ENCODE data around the gene POGK.
A peak's percentile ranks its signal among the peaks of the same experiment; 100 is the strongest.
"Not testable (repeated sequence)": the region's sequence is repeated elsewhere in the genome, so short reads cannot be mapped to it uniquely, and the experiment has no call there.

Gene POGK

DNA sequence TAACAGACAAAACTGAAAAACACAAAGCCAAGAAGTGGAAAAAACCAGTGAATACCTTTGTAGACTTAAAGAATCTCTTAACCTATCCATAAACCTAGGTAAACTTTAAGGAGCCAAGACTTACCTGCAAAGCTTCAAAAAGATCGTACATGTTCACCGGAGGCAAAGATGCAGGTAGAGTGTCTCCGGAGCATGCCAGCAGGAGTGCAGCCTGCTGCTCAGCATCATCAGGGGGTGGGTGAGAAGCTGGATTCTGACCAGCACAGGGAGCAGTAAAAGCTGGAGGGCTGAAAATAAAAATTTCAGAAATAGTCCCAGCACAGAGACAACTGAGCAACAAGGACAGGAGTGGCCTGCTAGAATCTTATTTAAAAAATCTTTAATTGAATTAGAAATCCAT is 18.7 kb downstream of the POGK start:
- FAIRE-seq, result no peak

DNA sequence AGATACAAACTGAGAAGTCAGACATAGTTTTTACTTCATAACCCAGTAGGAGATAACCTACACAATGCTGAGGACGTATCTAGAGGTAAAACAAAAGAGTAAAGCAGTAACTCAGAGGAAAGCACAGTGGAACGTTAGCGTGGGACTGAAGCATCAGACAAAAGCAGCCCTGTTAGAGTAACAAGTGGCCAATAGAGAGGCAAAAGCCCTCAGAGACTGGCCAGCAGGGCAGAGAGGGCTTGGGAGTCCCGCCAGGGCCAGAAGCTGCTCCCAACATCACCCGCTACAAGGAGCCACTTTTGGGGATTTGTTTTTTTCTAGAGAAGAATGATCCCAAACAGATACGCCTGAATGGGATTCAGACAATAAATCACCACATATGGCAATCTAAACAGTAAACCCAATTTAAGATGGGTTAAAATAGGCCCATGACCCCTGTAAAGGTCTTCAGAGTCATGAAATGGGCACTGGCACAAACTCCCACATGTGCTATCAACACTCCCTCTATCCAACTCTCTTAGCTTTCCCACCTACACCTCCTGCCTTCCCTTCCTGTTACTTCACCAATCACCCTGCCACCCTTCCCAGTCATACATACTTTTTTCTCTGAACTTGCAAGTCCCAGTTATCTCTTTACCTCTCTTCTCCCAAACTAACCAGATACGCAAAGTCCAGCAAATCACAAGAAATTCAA is 19.6 kb downstream of the POGK start:
- FAIRE-seq, result no peak

DNA sequence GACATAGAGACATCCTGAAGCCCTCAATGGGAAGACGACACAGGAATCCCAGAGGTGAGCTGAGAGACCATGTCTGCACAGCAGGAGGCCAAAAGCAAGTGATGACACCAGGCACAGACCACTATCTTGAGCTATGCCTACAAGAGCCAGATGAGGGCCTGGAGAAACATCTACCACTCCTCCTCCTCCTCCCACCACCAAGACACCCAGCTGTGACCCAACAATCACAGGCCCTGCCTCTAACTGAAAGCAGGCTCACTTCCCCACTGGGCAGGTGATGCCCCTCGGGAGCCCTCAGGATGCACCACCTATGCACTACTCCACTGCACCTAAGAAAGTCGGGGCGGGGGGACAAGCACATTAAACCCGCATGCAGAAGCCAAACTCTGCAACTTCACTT is 20.3 kb downstream of the POGK start:
- FAIRE-seq, result no peak

DNA sequence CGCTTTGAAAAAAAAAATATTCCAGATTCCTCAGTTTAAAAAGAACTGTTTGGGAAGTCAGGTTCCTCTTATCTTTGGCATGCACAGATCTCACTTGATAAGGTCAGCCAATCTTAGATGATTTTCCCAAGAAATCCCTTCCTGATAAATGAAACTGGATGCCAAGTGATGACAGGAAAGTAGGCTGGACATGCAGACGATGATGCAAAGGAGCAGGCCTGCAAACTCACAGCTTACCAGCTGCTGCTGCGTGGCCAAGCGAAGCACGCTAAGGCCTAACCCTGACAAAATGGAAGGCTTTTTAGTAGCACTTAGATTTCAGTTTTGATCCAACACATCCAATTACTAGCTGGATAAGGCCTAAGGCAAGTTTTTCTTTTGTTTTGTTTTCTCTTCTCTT is 26.7 kb downstream of the POGK start:
- FAIRE-seq, result no peak

DNA sequence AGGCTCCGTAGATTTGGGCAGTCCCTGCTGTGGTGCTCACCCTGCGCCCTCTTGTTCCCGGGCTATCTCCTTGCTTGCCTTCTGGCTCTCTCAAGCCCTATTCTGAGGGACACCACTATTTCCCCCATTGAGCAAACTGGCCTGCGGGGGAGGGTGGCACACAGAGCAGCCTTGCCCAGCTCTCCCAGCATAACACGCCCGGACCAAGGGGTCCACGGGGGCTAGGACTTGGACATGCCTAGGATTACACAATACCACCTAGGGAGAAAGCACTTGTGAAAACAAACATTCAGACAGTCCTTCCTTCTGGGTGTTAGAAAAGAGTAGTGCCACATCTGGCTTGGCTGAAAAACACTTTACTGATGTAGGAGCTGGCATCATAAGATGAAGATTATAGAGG is 29.4 kb downstream of the POGK start:
- no peak for FAIRE-seq

DNA sequence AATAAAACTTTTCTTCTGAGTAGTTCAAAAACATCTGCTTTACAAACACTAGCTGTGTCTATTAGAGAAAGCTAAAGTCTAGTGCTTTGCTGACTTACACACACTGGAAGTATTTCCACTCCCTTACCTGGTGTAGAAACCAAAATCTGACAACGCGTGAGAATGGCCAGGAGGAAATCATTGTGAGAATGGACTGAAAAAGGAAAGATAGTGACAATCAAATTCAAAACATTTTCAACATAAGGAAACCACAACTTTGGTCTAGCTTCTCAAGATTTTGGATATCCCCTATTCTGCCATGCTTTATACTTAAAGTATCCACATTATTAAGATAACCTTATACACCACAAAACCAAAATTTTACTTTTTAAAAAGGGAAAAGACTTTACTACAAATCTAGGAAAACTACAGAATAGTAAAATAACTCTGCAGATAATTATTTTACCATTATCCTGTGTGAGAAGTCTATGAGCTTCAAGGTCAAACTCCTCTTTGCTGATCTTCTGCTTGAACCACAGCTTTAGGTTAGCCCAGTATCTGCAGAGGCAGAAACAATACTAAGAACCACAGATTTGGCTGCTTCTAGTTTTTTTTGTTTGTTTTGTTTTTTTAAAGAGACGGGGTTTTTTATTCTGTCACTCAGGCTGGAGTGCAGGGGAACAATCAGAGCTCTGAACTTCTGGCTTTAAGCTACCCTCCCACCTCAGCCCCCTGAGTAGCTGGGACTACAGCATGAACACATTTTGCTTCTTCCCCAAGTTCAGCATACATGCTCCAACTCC is 30.2 kb downstream of the POGK start:
- FAIRE-seq, result no peak

DNA sequence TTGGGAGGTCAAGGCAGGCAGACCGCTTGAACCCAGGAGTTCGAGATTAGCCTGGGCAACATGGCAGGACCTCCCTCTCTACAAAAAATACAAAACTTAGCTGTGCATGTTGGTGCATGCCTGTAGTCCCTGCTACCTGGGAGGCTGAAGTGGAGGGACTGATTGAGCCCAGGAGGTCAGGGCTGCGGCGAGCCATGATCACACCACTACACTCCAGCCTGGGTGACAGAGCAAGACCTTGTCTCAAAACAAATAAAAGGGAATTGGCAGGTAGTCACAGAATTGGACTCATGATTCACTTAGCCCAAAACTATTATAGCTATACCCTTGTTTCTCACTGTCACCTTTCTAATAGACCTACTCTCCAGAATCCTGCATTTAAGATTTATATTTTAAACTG is 31.3 kb downstream of the POGK start:
- no peak for FAIRE-seq

DNA sequence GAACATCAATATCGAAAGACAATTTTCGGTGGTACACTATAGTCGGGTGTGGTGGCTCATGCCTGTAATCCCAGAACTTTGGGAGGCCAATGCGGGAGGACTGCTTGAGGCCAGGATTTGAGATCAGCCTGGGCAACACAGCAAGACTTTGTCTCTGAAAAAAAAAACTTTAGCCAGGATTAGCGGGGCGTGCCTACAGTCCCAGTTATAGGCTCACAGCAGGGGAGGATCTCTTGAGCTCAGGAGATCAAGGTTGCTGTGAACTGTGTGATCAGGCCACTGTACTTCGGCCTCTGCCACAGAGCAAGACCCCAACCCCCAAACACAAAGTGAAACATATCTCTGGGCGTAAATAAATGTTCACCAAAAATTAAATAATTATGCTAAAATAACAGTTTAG is 35.2 kb downstream of the POGK start:
- no peak for FAIRE-seq

DNA sequence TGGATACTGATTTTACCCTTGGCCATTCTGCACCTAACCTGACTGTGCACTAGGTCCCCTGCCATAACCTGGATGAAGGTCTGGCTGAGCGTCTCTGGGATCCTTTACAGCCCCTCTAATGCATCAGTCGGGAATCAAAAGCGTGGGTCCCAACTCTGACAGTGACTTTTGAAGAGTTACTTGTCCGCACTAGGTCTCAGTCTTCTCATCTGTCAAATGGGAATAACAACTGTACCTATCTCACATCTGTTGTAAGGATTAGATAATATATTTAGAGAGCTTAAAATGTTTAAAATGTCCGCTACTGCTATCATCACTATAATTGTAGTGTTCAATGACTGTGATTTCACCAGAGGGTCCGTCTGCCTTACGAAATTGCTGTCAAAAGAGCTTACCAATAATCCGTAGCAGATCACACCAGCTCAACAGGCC is 36.0 kb downstream of the POGK start:
- no peak for FAIRE-seq

DNA sequence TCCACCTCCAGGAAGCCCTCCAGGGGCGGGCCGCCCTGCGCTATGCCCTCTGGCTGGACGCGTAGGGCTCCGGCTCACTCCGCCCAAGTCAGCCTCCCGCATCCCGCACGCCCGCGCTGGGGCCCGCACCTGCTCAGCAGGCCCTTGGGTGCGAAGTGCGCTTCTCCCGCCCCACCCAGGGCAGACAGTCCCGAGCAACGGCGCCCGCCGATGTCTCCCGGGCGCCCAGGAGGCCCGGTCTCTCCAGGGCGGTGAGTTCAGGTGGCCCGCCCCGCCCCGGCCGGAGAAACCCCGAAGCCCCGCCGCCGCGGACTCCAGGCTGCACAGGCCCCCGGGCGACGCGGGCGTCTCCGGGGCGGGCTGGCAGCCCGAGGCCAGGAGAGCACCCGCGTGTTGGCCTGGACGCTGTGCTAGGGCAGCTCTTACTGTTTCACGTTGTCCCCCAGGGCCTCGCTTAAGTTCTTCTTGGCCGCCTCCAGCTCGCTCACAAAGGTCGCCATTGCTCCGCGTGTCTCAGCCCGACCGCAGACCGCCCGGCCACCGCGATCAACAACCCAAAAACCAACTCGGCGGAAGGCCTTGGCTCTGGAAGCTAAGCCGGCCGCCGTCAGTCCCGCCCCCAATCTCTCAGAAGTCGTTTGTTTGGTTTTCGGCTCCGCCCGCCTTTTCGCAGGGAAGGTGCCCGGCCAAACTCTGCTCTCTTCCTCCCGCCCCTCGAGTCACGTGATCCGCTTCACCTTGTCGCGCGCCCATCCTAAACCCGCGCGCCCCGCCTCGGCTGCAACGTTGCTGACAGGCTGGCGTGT is 36.7 kb downstream of the POGK start, which contains the start of gene TADA1:
TADA1 (minus strand) TSS at position 531 of the 806 bp plus-strand sequence; CDS start at position 500, 31 bp downstream.
- FAIRE-seq, result peak; percentile 99

DNA sequence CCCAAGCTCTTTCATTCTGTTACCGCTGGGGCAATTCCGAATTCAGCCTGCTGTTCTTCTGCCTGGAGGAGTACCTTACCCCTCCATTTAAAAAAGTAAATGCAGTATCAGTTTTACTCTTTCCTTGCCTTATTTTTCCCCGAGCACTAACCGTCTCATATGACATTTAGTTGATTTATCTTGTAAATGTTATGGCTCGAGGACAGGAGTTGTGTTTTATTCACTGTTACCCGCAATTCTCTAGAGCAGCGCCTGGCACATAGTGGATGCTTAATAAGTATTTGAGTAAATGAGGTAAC is 37.2 kb downstream of the POGK start:
- no peak for FAIRE-seq

DNA sequence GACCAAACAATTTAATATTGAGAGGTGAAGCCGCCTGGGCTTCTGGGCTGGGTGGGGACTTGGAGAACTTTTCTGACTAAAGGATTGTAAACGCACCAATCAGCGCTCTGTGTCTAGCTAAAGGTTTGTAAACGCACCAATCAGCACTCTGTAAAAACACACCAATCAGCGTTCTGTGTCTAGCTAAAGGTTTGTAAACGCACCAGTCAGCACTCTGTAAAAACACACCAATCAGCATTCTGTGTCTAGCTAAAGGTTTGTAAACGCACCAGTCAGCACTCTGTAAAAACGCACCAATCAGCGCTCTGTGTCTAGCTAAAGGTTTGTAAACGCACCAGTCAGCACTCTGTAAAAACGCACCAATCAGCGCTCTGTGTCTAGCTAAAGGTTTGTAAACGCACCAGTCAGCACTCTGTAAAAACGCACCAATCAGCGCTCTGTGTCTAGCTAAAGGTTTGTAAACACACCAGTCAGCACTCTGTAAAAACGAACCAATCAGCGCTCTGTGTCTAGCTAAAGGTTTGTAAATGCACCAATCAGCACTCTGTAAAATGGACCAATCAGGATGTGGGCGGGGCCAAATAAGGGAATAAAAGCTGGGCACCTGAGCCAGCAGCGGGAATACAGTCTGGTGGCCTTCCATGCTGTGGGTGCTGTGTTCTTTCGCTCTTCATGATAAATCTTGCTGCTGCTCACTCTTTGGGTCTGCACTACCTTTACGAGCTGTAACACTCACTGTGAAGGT is 39.1 kb downstream of the POGK start:
- FAIRE-seq, result not testable (repeated sequence)

DNA sequence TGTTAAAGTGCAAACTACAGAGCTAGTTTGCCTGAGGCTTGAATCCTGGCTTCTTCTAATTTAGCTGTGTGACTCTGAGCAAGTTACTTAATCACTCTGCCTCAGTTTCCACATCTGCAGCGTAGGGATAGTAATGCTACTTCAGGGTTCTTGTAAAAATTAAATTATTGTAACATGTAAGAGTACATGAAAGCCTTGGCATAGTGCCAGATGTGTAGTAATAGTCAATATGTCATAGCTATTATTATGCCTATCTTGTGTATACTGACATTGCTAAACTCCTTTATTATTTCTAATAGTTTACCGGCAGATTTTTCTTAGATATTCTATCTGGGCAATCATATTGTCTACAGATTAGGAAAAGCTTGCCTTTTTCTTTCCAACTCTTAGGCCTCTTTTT is 43.6 kb downstream of the POGK start:
- FAIRE-seq, result no peak

DNA sequence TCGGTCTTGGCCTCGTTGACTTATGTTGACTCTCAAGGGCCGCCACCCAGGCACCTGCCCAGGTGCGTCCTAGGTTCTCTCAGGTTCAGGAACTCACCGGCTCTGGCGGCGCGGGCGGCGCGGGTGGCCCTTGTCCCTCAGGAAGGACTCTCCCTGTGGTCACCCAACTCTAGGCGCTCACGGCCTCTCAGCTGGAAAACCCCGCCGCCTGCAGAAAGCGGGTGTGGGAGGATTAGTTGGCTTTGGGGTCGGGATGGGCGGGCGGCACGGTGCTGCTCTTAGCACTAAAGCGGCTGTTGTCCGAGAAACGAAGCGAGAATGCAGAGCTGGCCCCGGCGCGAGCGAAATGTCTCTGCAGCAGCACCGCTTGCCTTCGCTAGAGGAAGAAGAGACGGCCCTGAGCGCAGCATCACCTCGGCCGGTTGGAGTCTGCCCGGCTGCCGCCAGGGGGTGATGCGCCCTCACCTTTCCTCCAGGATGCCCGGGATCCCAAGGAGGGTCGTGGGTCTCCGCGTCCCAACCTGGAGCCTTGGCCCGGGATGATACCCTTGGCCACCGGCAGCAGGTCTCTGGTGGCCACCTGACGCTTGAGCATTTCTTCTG is 44.9 kb downstream of the POGK start:
- FAIRE-seq, result no peak

DNA sequence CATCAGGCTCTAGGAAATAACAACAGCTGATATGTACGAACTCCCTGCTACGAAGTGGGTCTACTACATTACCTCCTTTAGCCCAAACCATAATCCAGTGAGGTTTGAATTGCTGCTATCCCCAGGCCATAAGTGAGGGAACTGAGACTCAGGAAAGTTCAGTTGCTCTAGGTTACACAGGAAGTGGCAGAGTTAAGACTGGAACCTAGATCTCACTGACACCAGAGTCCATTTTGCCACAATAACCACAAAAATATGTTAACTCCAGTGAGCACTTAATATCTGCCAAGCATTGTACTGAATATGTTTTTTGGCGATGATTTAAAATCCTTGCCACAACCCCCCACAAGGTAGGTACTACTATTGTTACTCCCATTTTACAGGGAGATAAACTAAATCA is 45.7 kb downstream of the POGK start:
- no peak for FAIRE-seq

DNA sequence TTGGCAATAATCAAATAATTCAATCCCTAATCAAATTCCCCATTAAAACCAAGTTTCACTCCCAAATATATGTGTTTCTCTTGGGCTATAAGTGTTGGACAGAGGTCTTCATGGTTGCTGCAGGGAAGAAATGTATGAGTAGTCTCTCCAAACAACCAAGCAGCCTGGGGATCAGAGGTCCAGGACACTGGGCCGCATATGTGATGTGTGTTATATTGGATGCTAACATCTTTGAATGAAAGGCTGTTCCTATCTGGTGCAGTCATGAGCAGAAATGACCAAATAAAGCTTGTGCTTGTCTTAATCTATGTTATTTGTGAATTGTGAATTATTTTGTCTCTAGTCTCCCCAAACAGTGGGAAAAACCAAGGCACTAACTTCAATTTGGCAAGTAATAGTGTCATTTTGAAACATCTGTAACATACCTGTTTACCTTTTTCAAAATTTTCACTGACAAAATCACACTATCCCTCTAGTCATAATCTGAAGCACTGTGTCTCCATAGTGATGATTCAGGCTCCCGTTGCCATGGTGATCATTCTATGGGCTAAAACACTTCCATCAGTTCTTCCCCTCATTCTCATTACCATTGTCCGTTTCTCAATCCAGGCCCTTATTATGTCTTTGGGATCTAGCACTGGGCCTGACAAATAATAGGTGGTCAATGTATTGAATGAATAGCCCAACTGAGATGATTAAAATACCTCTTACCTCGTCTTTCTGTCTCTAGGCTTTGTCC is 49.3 kb downstream of the POGK start:
- FAIRE-seq, result no peak

DNA sequence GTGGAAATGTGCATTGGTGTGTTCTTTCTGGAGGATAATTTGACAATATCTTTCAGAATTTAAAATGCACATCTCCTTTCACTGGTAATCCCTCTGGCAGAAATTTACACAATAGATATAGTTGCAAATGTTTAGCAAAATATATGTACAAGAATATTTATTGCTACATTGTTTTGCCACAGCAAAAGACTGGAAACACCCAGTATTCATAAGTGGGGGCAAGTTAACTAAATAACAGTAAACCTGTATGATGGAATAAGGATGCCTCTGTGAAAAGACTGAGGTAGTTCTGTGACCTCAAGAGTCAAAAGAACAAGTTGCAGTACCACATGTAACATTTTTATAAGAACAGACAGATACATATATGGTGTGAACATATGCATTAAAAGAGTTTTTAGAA is 50.5 kb downstream of the POGK start:
- FAIRE-seq, result no peak

DNA sequence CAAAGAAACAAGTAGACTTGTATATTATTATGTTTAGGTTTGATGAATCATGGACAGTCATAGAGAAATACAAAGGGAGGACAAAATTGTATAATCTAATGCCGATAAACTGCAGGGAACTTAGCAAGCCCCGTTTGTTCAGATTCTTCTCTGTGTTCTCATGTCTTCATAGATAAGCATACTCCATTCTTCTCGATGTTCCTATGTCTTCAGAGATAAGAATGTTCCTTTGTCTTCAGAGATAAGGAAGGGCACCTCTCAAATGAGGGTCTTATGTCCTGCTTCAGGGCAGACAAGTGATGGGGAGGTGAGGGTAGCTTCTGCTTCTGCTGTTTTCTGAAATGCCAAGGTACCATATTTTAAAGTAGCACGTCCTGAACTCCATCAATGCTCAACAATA is 56.5 kb downstream of the POGK start:
- no peak for FAIRE-seq

DNA sequence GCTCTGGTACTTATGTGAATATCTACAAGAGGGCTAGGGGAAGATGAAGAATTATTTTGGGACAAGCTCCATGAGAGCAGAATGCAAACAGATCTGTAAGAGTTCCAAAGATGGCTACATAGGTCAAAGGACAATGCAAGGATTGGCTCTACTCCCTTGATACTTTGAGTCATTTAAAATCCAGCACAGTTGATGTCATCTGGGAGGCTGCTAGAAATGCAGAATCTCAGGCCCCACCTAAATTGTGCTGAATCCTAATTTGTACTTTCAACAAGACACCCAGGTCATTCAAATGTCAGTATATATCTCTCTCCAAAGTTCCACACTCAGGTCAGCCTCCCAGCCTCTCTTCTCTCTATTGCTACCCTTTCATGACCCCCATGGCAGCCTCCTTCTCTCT is 60.5 kb downstream of the POGK start:
- no peak for FAIRE-seq

DNA sequence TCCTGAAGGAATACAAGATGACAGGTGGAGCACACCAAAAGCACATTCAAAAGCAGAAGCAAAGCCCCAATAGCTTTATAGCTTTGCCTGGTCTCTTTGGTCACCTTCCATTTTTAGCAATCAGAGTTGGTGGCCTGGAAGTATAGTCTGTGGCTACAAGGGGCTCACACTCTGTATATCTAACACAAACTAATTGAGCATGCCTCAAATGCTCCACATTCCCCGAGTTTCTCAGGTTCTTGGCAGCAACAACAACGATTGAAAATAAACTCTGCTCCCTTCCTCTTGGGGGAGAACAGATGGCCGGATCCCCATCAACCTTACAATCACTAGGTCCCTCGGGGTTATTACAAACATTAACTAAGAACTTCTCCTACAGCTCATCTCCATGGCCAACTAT is 61.7 kb downstream of the POGK start:
- FAIRE-seq, result no peak

DNA sequence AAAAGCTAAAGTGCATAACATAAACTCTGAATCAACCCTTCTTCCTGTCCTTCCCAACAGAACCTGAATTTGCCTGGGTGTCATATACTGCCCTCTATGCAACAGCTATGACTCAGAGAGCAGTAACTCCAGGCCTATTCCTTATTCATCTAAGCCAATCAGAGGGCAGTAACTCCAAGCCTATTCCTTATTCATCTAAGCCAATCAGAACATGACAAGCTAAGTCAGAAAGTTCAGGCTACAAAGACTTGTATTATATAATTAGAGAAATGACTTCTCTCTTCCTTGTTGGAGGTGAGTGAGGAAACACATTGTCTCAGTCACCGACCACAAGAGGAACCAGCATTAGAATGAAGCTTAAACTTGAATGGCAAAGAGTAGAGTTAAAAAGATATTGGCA is 63.0 kb downstream of the POGK start:
- FAIRE-seq, result no peak

DNA sequence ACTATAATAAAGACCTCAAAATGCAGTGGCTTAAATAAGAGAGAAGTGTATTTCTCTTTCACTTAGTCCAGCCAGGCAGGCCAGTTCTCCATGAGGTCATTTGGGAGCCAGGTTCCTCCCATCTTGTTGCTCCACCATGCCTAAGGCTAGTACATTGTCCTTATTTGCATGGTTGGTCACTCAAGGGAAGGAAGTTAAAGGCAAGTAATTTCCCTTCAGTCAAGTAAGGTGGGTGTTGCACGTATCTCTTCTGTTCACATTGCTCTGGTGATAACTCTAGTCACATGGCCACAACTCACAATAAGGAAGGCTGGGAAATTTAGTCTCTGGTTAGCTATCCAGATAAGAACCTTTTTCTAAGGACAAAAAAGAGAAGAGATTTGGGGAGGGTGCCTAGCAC is 64.0 kb downstream of the POGK start:
- no peak for FAIRE-seq
